Uterus (tissue), 2 donors: ENCODE data around the gene MINDY4B.

Source experiments
- CTCF ChIP-seq, 4 experiments: fragments of 200-600 bp in 2 of 4; fragments of 450-650 bp in 2 of 4; sonication (generic) in 2 of 4; IDR thresholded peaks; one replicate each; pipeline ENCODE4 v1.5.1; 2016 to 2019; ENCODE audit warnings: antibody characterized with exemption in 4 of 4, mild to moderate bottlenecking in 2 of 4, moderate library complexity in 1 of 4
- POLR2A ChIP-seq, 2 donors: fragments of 450-650 bp; IDR thresholded peaks; one replicate each; pipeline ENCODE4 v1.6.1; 2016; ENCODE audit warnings: antibody characterized with exemption in 2 of 2, mild to moderate bottlenecking in 1 of 2, moderate library complexity in 1 of 2

GRCh38 chr3:150874666-150875219, 30.5 kb downstream of the MINDY4B start:
- TF ChIP-seq CTCF (IDR thresholded peaks at IDR 0.05) = no peak
- TF ChIP-seq POLR2A (IDR thresholded peaks at IDR 0.05) = no peak
